Fibroblast of the aortic adventitia (primary cell): ENCODE results near the gene FAIM2. TPM values are rescaled to one million over a fixed set of nuclear protein-coding genes. Genes with fewer than 3 reads are reported as not detected.

Experiments used
- DNase-seq: peaks from one replicate; pipeline ENCODE4 v3.0.0-alpha.2; 2010; ENCODE audit warnings: low read depth
- H3K4me3 ChIP-seq: 2 replicates; pipeline ENCODE4 v1.5.1; 2011; ENCODE audit warnings: low read depth, mild to moderate bottlenecking, control low read depth, low read length, moderate library complexity
- CTCF ChIP-seq: IDR thresholded peaks from 2 replicates; pipeline ENCODE4 v1.5.1; 2011; ENCODE audit warnings: mild to moderate bottlenecking, low read length, control low read depth, inconsistent platforms; ENCODE audit not compliant: insufficient read depth
- total RNA-seq: library from RNA; depleted of rRNA; stranded (reverse); fragments of >200 nt; gene quantifications from 2 replicates; pipeline ENCODE4 v1.2.3, GENCODE V29; 2012; ENCODE audit warnings: low replicate concordance

The FAIM2 gene
- total RNA-seq, 1 donor: 12.9 TPM

- H3K4me3 ChIP-seq: no peak overlapping the region
- peak; percentile 44 for DNase-seq
- no peak for TF ChIP-seq CTCF
Measured at GRCh38 chr12:49923880-49924556, 20.3 kb upstream of the FAIM2 start.

GRCh38 chr12:49923035-49923644, 19.4 kb upstream of the FAIM2 start:
- no peak overlapping the region for H3K4me3 ChIP-seq
- DNase-seq: peak; percentile 12
- no peak for TF ChIP-seq CTCF

- no peak overlapping the region for H3K4me3 ChIP-seq
- TF ChIP-seq CTCF: no peak
Measured at GRCh38 chr12:49922349-49923034, 18.8 kb upstream of the FAIM2 start.

GRCh38 chr12:49921936-49922335, 18.2 kb upstream of the FAIM2 start:
- no peak for DNase-seq
- no peak overlapping the region for H3K4me3 ChIP-seq
- no peak for TF ChIP-seq CTCF

More at GRCh38 chr12:49922349-49923034, 18.8 kb upstream of the FAIM2 start:
- DNase-seq: peak; percentile 14

GRCh38 chr12:49921299-49921698, 17.6 kb upstream of the FAIM2 start:
- DNase-seq: no peak
- TF ChIP-seq CTCF: no peak
- no peak overlapping the region for H3K4me3 ChIP-seq

- DNase-seq: no peak
- TF ChIP-seq CTCF: no peak
Measured at GRCh38 chr12:49920915-49921286, 17.2 kb upstream of the FAIM2 start.

More at GRCh38 chr12:49920915-49921286, 17.2 kb upstream of the FAIM2 start:
- no peak overlapping the region for H3K4me3 ChIP-seq
